ENCODE results near the gene LRRC27.

Gene LRRC27

DNA sequence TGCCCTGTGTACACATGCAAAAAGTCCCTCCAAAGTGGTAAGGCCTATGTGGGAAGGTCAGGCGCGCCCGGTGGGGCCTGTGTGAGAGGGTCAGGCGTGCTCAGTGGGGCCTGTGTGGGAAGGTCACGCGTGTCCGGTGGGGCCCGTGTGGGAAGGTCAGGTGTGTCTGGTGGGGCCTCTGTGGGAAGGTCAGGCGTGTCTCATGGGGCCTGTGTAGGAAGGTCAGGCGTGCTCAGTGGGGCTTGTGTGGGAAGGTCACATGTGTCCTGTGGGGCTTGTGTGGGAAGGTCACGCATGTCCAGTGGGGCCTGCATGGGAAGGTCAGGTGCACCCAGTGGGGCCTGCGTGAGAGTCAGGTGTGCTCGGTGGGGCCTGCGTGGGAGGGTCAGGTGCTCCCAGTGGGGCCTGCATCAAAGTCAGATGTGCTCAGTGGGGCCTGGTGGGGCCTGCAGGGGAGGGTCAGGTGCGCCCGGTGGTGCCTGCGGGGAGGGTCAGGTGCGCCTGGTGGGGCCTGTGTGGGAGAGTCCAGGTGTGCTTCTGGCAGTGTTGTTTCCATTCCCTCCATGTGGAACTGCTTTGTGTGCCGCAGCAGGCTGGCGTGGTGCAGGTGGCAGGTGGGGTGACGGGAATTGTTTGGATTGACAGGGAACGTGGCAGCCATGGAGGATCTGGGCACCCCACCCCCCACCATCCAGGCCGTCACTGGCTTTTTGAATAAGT is 15.4 kb downstream of the LRRC27 start:
- TF ChIP-seq, protein P1, sequence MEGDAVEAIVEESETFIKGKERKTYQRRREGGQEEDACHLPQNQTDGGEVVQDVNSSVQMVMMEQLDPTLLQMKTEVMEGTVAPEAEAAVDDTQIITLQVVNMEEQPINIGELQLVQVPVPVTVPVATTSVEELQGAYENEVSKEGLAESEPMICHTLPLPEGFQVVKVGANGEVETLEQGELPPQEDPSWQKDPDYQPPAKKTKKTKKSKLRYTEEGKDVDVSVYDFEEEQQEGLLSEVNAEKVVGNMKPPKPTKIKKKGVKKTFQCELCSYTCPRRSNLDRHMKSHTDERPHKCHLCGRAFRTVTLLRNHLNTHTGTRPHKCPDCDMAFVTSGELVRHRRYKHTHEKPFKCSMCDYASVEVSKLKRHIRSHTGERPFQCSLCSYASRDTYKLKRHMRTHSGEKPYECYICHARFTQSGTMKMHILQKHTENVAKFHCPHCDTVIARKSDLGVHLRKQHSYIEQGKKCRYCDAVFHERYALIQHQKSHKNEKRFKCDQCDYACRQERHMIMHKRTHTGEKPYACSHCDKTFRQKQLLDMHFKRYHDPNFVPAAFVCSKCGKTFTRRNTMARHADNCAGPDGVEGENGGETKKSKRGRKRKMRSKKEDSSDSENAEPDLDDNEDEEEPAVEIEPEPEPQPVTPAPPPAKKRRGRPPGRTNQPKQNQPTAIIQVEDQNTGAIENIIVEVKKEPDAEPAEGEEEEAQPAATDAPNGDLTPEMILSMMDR (IDR thresholded peaks at IDR 0.05; ENCODE audit: insufficient read depth, low read length, poor library complexity, severe bottlenecking): no peak
- no peak for TF ChIP-seq EZH2phosphoT487 (conservative IDR thresholded peaks at IDR 0.05; ENCODE audit: low read length)
- no peaks in the 10 kb centered on the region for H3K27me3 ChIP-seq (ENCODE audit: low read length)

DNA sequence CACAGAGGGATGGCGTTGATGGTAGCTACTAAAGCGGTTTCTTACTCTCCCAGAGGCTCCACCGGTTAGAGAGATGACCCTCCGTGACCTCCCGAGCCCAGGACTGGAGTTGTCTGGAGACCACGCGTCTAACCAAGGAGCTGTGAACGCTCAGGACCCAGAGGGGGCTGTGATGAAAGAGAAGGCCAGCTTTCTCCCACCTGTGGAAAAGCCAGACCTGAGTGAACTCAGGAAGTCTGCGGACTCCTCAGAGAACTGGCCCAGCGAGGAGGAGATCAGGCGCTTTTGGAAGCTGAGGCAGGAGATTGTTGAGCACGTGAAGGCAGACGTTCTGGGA is 15.9 kb downstream of the LRRC27 start:
- H4K20me1 ChIP-seq (ENCODE audit: low read depth, low read length): no peaks in the 10 kb centered on the region
- no peak overlapping the region for H3K9ac ChIP-seq (ENCODE audit: low read length)
- H3K4me3 ChIP-seq (ENCODE audit: insufficient read depth, low read length, poor library complexity, severe bottlenecking): no peak overlapping the region
- no peak overlapping the region for H3K4me2 ChIP-seq (ENCODE audit: low read depth, low read length, poor library complexity, severe bottlenecking)
- H3K36me3 ChIP-seq (ENCODE audit: low read length): no peaks in the 10 kb centered on the region
- no peak overlapping the region for H2AFZ ChIP-seq (ENCODE audit: low read depth, low read length, severe bottlenecking)
- H3K27ac ChIP-seq (ENCODE audit: low read depth, low read length): no peak overlapping the region
- no peaks in the 10 kb centered on the region for H3K27me3 ChIP-seq (ENCODE audit: low read length)
- H3K9me2 ChIP-seq (replicated peaks; ENCODE audit: insufficient read depth, low read length): no peaks in the 10 kb centered on the region
- H3K79me2 ChIP-seq (ENCODE audit: insufficient read depth, low read length): no peaks in the 10 kb centered on the region
- H3F3A ChIP-seq (ENCODE audit: insufficient read depth): no peaks in the 10 kb centered on the region
- TF ChIP-seq, protein P1 (IDR thresholded peaks at IDR 0.05; ENCODE audit: insufficient read depth, low read length, poor library complexity, severe bottlenecking): no peak
- TF ChIP-seq EZH2phosphoT487 (conservative IDR thresholded peaks at IDR 0.05; ENCODE audit: low read length): no peak
- no peaks in the 10 kb centered on the region for H3K9me3 ChIP-seq (ENCODE audit: insufficient read depth, low read length)

More for the DNA sequence above, 15.4 kb downstream of the LRRC27 start:
- no peaks in the 10 kb centered on the region for H3K9me2 ChIP-seq (replicated peaks; ENCODE audit: insufficient read depth, low read length)
- H3K9me3 ChIP-seq (ENCODE audit: insufficient read depth, low read length): no peaks in the 10 kb centered on the region
- no peak overlapping the region for H3K4me2 ChIP-seq (ENCODE audit: low read depth, low read length, poor library complexity, severe bottlenecking)
- H3K27ac ChIP-seq (ENCODE audit: low read depth, low read length): no peak overlapping the region
- H4K20me1 ChIP-seq (ENCODE audit: low read depth, low read length): no peaks in the 10 kb centered on the region
- no peaks in the 10 kb centered on the region for H3F3A ChIP-seq (ENCODE audit: insufficient read depth)
- H2AFZ ChIP-seq (ENCODE audit: low read depth, low read length, severe bottlenecking): no peak overlapping the region
- no peak overlapping the region for H3K4me3 ChIP-seq (ENCODE audit: insufficient read depth, low read length, poor library complexity, severe bottlenecking)
- no peaks in the 10 kb centered on the region for H3K36me3 ChIP-seq (ENCODE audit: low read length)
- H3K79me2 ChIP-seq (ENCODE audit: insufficient read depth, low read length): no peaks in the 10 kb centered on the region
- no peak overlapping the region for H3K9ac ChIP-seq (ENCODE audit: low read length)

GRCh38 chr10:132349766-132350165 is 17.8 kb downstream of the LRRC27 start:
- H4K20me1 ChIP-seq (ENCODE audit: low read depth, low read length): no peaks in the 10 kb centered on the region
- no peaks in the 10 kb centered on the region for H3F3A ChIP-seq (ENCODE audit: insufficient read depth)
- no peak overlapping the region for H3K27ac ChIP-seq (ENCODE audit: low read depth, low read length)
- H3K79me2 ChIP-seq (ENCODE audit: insufficient read depth, low read length): no peaks in the 10 kb centered on the region
- H3K9me2 ChIP-seq (replicated peaks; ENCODE audit: insufficient read depth, low read length): no peaks in the 10 kb centered on the region
- H3K9me3 ChIP-seq (ENCODE audit: insufficient read depth, low read length): no peaks in the 10 kb centered on the region
- H3K4me3 ChIP-seq (ENCODE audit: insufficient read depth, low read length, poor library complexity, severe bottlenecking): no peak overlapping the region
- no peak overlapping the region for H2AFZ ChIP-seq (ENCODE audit: low read depth, low read length, severe bottlenecking)
- H3K36me3 ChIP-seq (ENCODE audit: low read length): no peaks in the 10 kb centered on the region
- H3K9ac ChIP-seq (ENCODE audit: low read length): no peak overlapping the region
- TF ChIP-seq, protein P1 (IDR thresholded peaks at IDR 0.05; ENCODE audit: insufficient read depth, low read length, poor library complexity, severe bottlenecking): no peak
- TF ChIP-seq EZH2phosphoT487 (conservative IDR thresholded peaks at IDR 0.05; ENCODE audit: low read length): no peak
- no peaks in the 10 kb centered on the region for H3K27me3 ChIP-seq (ENCODE audit: low read length)
- no peak overlapping the region for H3K4me2 ChIP-seq (ENCODE audit: low read depth, low read length, poor library complexity, severe bottlenecking)

Measured in SU-DHL-6 (cell line).